ENCODE results near the gene TTLL6.
"Not testable (repeated sequence)": the region's sequence is repeated elsewhere in the genome, so short reads cannot be mapped to it uniquely, and the experiment has no call there.

Gene TTLL6

DNA sequence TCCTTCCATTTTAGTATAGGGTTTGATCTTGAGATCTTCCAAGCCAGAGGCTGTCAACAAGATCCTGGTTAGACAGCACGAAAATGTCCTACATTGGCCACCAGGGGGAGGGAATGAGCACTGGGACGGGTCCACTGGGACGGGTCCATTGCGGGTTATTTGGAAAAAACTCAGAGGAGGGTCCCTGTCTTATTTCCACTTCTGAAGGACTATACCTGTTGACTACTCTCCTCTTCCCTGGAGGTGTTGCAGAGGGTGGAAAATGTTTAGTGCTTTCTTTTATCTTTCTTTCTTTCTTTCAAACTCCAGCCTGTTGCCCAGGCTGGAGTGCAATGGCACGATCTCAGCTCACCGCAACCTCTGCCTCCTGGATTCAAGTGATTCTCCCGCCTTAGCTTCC, 2.5 kb downstream of the TTLL6 start:
- peak; percentile 81 for DNase-seq

DNA sequence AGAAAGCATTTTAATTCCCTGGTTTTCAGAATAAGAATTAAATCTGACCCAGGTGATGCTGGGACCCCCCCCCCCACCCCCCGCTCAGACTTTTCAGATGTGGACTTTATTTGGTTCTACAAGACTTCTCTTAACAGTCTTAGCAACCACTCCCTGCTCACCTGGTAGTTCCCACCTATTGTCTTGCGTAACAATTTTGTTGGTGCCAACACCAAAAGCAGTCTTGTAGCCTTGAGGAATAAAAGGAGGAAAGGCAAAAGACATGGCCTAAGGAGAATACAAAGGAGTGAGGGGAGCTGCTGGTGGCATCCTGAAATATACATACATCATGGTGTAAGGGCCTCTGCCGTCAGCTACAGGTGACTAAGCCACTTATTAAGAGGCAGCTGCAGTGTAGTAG, 5.0 kb downstream of the TTLL6 start:
- DNase-seq, result peak; percentile 21

DNA sequence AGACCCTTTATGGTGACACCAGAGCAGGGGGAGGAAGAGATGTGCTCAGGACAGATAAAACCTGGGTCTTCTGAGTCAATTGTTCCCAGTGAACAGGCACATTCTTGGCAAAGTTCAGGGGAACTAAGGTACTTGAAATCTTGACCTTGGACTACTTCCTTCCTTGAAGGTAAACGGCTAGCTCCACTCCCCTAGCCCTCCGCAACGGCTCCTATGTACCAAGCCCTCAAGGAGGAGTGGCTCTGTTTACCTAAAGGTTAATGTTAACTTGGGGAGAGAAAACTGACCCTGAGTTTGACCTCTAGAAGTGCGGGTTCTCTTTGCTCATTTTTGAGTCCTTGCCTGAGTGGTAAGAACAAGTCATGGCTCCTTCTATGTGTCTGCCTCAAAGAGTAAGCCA, 7.8 kb downstream of the TTLL6 start:
- no peak for DNase-seq

DNA sequence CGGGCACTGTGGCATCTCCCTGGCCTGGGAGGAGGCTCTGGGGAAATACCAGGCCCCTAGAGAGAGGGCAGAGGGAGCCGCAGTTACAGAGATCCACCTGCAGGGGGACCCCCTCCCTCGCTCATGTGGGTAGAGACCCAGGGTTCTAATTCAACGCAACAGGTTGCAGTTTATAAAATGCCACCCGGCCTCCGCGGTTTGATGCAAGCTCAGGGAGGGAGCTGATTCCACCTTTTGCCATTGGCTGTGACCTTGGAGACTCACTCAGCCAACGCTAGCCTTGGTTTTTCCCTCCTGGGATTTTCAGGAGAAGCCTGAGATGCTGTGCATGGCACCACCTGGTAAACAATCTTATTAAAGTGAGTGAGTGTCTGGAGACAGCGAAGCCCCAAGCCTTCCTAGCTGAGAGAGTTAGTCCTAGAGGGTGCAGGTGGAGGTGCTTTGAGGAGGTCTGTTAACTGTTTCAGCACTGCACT, 12.1 kb downstream of the TTLL6 start:
- DNase-seq, result peak; percentile 75

DNA sequence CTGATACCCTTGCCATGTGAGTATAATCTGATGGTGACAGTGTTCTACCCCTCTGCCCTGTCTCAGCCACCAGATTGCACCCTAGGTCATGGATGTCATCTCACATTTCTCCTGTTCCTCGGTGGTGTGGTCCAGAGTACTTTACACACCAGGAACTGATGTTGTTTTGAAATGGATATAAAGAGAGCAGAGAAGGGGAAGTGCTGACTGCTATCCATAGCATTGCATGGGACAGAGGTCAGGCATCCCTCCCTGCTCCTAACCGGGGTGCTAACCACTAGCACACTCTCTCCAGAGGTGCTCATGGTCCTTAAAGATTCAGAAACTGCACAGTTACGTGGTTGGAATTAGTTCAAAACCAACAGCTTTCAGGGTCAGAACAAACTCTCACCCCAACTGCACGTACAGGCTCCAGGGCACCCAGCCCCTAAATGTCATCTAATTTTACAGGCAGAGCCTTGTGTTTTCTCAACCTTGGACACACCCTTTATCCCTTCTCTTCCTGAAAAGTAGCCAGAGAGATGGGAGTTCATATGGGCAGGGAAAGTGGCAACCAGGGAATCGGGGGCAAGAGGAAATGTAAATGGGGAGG, 16.3 kb downstream of the TTLL6 start:
- no peak for DNase-seq

DNA sequence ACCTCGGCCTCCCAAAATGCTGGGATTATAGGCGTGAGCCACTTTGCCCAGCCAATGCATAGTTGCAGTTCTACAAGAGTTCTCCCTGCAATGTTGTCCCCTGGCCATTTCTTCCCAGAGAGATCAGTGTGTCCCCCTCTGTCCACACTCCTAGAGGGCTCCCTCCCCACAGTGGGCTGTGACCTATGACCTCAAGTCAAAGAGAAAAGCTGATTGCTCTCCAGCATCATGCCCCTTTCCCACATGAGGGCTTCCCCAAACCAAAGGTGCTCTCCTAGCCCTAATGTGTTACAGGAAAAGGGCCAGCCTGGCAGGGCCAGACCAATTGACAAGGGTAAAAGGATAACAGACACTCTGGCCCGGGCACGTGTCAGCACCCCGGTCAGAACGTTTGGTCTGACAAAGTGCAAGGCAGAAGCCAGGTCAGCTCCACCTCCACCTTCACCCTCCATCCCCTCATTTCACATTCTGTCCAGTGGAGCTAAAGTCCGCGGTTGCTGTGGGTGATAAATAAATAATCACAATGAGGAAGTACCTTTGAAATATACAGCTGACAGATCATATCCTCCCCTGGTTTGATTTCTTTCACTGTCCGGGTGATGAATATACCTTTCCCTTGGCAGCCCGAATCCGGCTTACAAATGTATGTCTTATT, 17.8 kb downstream of the TTLL6 start:
- peak; percentile 58 for DNase-seq

DNA sequence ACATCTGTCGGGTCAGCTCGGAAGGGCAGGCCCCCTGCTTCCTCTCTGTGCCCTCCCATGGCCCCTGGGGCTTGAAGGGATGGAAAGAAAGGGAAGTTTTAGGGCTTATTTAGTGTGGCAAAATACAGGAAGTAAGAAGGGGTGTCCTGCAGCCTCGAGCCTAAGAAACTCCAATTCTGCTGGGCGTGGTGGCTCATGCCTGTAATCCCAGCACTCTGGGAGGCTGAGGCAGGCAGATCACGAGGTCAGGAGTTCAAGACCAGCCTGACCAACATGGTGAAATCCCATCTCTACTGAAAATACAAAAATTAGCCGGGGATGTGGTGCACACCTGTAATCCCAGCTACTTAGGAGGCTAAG, 20.9 kb downstream of the TTLL6 start:
- DNase-seq, result not testable (repeated sequence)

DNA sequence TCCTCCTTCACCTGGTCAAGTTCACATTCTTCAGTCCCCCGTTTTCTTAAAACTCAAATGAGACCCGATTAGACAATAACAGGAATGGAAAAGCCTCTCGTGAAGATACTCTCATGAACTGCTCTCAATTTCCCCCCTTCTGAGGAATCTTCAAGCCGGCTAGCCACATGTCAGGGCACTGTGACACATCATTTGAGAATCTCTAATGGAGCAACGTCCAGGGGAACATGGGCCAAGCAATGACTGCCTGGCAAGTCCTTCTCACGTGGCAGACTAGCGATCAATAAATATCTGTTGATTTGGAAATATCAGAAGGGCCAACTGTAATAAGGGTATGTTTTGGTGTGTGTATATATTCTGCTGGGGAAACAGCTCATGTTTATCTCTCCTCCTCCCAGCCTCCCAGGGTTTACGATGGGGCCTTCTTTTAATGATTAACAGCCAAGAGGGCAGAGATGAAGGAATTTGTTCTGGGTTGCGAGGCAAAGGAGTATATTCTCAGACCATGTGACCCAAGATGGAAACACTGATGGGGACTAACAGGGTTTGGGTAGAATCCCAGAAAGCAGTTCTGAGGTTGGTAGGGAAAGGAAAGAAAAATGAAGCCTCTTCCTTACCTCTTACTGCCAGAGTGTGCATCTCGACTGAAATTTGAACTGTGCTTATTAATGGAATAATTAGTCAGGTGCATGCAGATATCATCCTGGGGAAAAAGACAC, 21.4 kb downstream of the TTLL6 start:
- DNase-seq, result peak; percentile 76

DNA sequence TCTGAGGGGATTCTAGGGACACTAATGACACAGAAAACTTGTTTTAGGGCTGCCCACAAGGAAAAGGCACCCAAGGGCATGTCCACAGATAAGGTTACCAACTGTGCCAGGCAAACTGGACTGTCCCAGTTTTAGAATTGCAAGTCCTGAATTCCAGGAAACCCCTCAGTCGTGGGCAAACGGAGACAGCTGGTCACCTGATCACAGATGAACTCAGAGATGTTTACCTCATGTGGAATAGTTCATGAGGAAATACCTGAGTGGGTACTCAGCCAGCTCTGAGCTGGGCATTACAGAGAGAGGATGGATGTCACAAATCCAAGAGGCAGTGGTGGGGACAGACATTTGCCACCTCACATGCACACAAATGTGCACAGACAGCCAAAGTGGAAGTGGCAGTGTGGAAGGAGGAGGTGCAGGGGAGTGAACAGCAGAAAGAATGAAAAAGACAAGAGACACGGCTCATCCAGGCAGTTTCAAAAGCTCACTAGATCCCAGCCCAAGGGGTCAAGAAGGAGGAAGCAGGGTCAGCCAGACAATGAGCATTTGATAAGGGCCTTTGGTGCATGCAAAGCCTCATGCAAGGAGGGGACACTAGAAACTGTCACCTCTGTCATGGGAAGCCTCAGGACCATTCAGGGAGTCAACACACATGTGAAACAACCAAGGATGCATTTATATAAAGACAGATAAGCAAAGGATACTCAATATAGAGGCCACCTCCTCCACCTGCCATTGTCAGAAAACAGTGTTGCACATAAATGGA, 24.8 kb downstream of the TTLL6 start:
- no peak for DNase-seq

DNA sequence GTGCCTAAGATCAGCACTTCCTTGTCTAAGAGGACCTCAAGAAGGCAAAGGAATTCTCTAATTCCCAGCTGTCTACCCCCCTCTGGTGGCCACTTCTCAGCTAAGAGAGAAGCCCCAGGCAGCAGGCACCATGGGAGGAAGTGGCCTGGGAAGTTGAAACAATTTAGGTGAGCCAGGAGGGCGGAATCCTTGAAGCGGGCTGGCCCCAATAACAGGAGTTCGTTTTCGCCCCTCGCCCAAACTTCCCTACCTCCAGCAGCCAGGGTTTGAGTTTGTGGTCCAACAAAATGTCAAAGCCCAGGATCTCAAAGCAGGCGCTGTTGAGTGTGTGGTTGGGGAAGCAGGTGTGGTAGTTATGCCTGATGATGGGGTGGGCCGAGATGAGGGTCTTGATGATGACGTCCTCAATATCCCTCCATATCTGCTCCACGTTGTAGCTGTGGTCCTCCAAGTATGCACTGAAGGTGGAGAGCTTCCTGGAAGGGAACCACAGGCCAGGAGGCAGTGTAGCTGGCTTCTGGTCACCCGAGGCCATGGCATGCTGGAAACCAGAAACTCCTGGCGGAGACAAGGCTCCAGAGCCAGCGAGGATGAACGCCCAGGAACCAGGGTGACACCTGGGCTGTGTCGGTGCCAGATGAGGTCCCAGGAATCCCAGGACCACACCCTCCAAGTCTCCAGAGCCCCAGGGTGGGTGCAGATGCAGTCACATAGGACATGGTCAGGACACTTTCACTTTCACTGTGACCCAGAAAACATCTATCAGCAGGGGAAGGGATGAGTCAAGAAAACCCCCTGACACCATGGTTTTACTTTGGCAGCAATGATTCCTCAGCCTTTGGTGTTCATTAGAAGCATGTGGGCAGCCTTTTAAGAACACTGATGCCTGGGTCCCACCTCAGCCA, 25.6 kb downstream of the TTLL6 start:
- DNase-seq, result peak; percentile 81

DNA sequence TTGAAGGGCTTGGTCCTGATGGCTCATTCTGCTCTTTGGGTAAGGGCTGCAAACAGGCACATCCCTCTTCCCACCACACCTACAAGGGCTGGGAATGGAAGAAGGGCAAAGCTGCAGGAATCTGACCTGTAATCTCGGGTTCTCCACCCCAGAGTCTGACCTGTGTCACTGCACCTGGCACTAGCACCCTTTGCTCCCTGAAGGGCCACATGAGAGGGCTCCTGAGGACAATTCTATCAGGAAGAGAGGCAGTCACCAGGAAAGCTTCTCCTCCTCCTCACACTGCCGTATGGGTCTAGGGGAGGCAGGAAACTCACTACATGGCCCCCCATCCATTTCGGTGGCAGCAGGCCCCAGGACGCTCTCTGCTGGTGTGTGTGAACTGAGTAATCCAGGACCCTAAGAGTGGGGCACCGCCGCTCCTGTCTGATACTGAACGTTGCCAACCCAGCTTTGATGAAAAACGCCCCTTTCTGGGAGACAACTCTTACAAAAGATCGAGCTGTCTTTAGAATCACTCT, 26.4 kb downstream of the TTLL6 start:
- no peak for DNase-seq

DNA sequence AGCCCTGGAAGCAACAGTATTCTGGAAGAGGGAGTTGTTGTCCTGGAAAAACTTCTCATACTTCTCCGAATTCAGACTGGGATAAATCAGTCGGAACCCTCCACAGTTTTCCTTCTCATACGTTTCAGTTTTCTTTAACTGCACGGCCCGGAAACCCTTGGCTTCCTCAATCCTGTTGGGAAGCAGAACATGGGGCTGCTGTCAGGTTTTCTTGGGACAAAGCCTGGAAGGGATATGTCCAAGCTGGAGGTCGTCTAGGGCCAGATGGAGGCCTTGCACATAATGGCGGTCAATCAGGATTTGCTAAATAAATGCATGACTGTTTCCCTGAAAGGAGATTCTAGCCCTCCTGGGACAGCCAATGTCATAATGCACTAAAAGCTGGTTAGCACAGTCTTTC, 29.2 kb downstream of the TTLL6 start:
- no peak for DNase-seq

DNA sequence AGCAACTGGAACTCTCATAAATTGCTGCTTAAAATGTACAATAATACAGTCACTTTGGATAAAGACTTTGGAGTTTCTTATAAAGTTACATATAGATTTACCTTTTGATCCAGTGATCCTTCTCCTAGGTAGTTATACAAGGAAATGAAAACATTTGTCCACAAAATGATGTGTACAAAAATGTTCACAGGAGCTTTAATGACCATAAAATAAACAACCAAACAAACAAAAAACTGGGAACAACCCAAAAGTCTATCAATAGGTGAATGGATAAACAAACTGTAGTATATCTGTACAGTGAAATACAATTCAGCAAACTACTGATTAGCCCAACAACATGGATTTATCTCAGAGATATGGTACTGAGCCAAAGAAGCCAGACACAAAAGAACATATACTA, 37.6 kb downstream of the TTLL6 start:
- no peak for DNase-seq

DNA sequence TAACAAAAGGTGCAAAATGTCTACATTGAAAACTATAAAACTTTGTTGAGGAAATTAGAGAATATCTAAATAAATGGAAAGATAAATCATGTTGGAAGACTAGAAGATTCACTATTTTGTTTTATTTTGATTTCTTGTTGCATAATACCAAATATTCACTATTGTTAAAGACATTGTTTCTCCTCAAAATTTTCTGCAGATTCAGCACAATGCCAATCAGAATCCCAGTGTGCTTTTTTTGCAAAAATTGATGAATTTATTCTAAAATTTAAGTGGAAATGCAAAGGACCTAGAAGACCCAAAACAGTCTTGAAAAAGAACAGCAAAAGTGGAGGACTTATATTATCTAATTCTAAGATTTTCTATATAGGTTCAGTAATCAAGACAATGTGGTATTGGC, 40.4 kb downstream of the TTLL6 start:
- no peak for DNase-seq

DNA sequence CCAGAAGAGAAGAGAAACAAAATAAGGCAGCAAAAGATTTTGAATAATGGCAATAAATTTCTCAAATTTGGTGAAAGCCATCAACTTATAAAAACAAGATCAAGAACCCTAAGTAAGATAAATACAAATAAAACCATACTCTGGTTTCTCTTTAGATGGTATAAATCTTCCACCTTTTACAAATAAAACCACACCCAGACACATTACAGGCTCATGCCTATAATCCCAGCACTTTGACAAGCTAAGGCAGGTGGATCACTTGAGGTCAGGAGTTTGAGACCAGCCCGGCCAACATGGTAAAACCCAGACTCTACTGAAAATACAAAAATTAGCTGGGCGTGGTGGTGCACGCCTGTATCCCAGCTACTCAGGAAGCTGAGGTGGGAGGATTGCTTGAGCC, 43.8 kb downstream of the TTLL6 start:
- DNase-seq, result no peak

DNA sequence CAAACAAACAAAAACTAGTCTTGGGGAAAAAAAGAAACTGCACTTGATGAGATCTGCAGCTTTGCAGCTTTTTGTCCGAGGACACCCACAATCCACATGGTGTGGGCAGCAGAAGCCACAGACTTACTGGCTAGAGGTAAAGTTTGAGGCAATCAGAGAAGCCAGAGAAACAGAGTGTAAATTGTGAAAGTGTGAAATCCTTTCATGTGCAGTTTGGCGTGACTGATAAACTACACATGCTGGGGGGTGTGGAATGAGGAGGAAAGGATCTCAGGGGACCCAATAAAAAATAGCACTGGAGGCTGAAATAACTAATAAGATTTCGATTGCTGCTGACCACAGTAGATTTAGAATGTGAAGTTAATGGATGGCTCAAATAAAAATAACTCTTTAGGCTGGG, 46.1 kb downstream of the TTLL6 start:
- no peak for DNase-seq

DNA sequence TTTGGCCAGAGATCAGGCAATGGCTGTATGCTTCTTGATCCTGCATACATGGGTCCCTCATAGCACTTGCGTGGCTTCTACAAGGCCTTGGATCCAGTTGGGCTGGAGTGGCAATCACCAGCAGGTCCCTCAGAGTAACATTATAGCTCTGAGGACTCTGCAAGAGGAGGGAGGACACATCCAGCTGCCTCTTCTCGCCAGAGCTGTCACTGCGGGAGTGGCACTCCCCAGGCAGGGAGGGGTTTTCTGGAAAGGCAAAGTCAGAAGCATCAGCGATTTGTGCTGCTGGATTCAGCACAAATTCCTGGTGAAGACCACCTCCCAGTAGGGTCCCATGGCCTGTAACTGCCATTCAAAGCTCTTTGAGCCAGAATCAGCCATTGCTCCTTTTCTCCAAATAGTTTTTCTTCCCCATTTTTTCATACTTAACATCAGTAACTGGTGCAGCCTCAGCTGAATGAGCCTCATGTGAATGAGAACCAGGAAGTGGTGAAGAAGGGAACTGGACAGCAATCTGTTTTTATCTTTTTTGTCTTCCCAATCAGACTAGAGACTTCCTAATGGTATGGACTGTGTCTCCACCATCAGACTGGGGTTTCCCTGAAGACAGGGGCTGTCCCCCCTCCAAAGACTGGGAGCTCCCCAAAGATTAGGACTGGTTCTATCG, 47.9 kb downstream of the TTLL6 start:
- no peak for DNase-seq

DNA sequence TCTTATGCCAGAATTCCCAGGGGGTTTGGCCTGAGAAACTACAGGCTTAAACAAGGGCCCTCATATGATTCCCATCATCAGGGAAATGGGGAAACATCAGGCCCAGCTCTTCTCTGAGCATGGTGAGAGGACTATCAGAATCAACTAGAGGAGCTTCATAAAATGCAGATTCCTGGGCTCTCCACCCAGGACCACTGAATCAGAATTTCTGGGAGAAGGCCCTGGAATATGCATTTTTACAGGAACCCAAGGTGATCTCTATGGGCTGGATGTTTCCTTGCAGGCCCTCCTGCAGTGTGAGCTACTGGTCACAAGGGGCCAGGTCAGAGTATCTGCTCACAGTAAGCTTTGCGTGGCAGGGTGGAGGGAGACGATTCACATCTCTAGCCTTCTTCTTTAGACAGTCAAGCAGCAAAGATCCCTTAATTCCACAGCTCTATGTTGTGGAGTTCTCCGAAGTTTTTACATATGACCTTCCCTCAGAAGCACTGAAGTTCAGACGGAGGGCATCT, 49.7 kb downstream of the TTLL6 start:
- no peak for DNase-seq

DNA sequence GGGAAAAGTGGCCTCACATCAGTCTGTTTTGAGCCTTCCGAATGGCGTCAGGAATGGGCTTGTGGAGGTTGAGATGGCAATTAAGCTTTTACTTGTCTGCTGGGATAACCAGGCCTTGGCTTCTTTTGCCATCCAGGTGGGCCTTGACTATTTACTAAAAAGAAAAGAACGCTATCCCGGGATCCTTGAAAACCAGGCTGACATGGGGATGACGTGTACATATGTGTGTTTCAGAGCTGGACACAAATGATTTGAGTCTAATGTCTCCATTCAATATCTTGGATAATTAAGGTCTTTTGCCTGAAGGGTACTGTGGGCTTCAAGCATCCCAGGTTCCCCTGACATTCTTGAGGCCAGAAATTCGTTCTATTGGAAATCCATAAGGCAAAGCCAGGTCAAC, 55.9 kb downstream of the TTLL6 start:
- no peak for DNase-seq

DNA sequence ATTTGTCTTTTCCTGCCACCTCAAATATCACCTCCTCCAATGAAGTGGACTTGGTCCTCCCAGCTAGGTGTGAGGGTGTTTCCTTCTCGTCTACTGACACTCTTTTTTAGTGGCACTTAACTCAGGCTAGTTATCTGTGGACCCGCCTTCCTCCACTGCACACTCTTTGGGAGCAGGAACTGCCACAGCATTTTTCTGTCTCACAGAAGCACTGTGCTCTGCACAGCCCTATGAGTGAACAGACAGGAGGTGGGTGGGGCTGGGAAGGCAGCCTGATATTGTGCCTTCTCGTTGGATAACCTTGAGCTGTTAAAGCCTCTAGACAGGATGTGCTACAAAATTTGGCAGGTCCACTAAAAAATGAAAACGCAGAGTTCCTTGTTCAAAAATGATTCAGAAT, 56.6 kb downstream of the TTLL6 start:
- no peak for DNase-seq

DNA sequence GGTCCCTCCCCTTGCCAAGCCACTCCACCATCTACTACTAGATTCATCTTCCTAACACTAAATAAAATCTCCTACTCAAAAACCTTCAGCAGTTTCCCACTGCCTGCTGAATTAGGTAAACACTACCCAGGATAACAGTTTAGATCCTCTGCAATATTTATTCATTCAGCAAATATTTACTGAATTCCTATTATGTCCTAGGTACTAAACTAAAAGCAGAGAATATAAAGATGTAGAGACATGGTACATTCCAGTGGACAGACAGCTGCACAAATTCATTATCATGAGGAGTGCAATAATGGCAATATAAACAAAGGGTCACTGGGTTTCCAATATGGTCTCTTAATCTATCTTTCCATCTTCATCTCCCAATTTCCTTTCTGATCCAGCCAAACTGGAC, 57.7 kb downstream of the TTLL6 start:
- DNase-seq, result no peak

Data from DMS53 (cell line).